Mononuclear cell (primary cell): ENCODE results near the gene PEX26. TPM values are rescaled to one million over a fixed set of nuclear protein-coding genes. Genes with fewer than 3 reads are reported as not detected.
"Not testable (repeated sequence)": the region's sequence is repeated elsewhere in the genome, so short reads cannot be mapped to it uniquely, and the experiment has no call there.

ENCODE experiments used
- H3K27me3 ChIP-seq: 2 replicates; pipeline ENCODE4 v1.6.0; 2011; ENCODE audit warnings: low read length, control low read depth; ENCODE audit not compliant: insufficient read depth
- H3K4me1 ChIP-seq: 2 replicates; pipeline ENCODE4 v1.5.1; 2011; ENCODE audit warnings: mild to moderate bottlenecking, low read length, control low read depth; ENCODE audit not compliant: insufficient read depth
- H3K4me3 ChIP-seq: 2 replicates; pipeline ENCODE4 v1.5.1; 2011; ENCODE audit warnings: mild to moderate bottlenecking, low read length, moderate library complexity
- H3K9me3 ChIP-seq: 2 replicates; pipeline ENCODE4 v1.5.1; 2011; ENCODE audit warnings: low read depth, mild to moderate bottlenecking, control low read depth, low read length
- total RNA-seq: library from RNA; depleted of rRNA; stranded (reverse); fragments of >200 nt; gene quantifications from one replicate; pipeline ENCODE4 v1.2.3, GENCODE V29; 2012

Gene PEX26
- total RNA-seq, 1 donor = 15.5 TPM

GRCh38 chr22:18073927-18074326, 3.9 kb upstream of the PEX26 start:
- not testable (repeated sequence) for H3K9me3 ChIP-seq, H3K27me3 ChIP-seq
- H3K4me1 ChIP-seq = peaks cover 27% of the 10 kb centered on the region

GRCh38 chr22:18075101-18075719, 2.6 kb upstream of the PEX26 start:
- no peaks in the 10 kb centered on the region for H3K27me3 ChIP-seq
- peaks cover 28% of the 10 kb centered on the region for H3K4me1 ChIP-seq
- no peaks in the 10 kb centered on the region for H3K9me3 ChIP-seq
- H3K4me3 ChIP-seq = no peak overlapping the region

More at GRCh38 chr22:18073927-18074326, 3.9 kb upstream of the PEX26 start:
- not testable (repeated sequence) for H3K4me3 ChIP-seq

- H3K9me3 ChIP-seq = no peaks in the 10 kb centered on the region
- H3K4me3 ChIP-seq = no peak overlapping the region
- H3K4me1 ChIP-seq = peaks cover 28% of the 10 kb centered on the region
- no peaks in the 10 kb centered on the region for H3K27me3 ChIP-seq
These were observed 1.9 kb upstream of the PEX26 start for GRCh38 chr22:18075720-18076497.

GRCh38 chr22:18077087-18077638, 627 bp upstream of the PEX26 start:
- Histone ChIP-seq H3K9me3 (no peaks in the 10 kb centered on the region), H3K4me3 (peak overlapping the region; percentile 87), H3K27me3 (no peaks in the 10 kb centered on the region), H3K4me1 (peaks cover 32% of the 10 kb centered on the region)

GRCh38 chr22:18078329-18079041, 695 bp downstream of the PEX26 start:
- Histone ChIP-seq H3K9me3 (no peaks in the 10 kb centered on the region), H3K4me3 (peak overlapping the region; percentile 87), H3K4me1 (peaks cover 32% of the 10 kb centered on the region), H3K27me3 (no peaks in the 10 kb centered on the region)

- no peaks in the 10 kb centered on the region for H3K27me3 ChIP-seq
- no peak overlapping the region for H3K4me3 ChIP-seq
- H3K4me1 ChIP-seq = peaks cover 32% of the 10 kb centered on the region
These were observed 2.0 kb downstream of the PEX26 start for GRCh38 chr22:18079706-18080233.

GRCh38 chr22:18081416-18081815, 3.6 kb downstream of the PEX26 start:
- H3K4me1 ChIP-seq = peaks cover 27% of the 10 kb centered on the region
- H3K9me3 ChIP-seq = no peaks in the 10 kb centered on the region
- no peaks in the 10 kb centered on the region for H3K27me3 ChIP-seq
- H3K4me3 ChIP-seq = no peak overlapping the region

More at GRCh38 chr22:18079706-18080233, 2.0 kb downstream of the PEX26 start:
- H3K9me3 ChIP-seq = no peaks in the 10 kb centered on the region

- H3K4me3 ChIP-seq = no peak overlapping the region
- H3K4me1 ChIP-seq = peaks cover 18% of the 10 kb centered on the region
- H3K9me3 ChIP-seq = no peaks in the 10 kb centered on the region
- H3K27me3 ChIP-seq = no peaks in the 10 kb centered on the region
These were observed 4.7 kb downstream of the PEX26 start for GRCh38 chr22:18082467-18082866.

- Histone ChIP-seq H3K4me3 (no peak overlapping the region), H3K27me3 (no peaks in the 10 kb centered on the region), H3K9me3 (no peaks in the 10 kb centered on the region), H3K4me1 (peaks cover 15% of the 10 kb centered on the region)
These were observed 5.6 kb downstream of the PEX26 start for GRCh38 chr22:18083406-18083805.

GRCh38 chr22:18085188-18085587, 7.4 kb downstream of the PEX26 start:
- Histone ChIP-seq H3K4me1 (peaks cover 4% of the 10 kb centered on the region), H3K9me3 (no peaks in the 10 kb centered on the region), H3K4me3 (no peak overlapping the region), H3K27me3 (no peaks in the 10 kb centered on the region)

- H3K4me3 ChIP-seq = no peak overlapping the region
- no peaks in the 10 kb centered on the region for H3K27me3 ChIP-seq
- H3K4me1 ChIP-seq = no peaks in the 10 kb centered on the region
- no peaks in the 10 kb centered on the region for H3K9me3 ChIP-seq
These were observed 9.6 kb downstream of the PEX26 start for GRCh38 chr22:18087350-18087855.

GRCh38 chr22:18088825-18089568, 11.2 kb downstream of the PEX26 start:
- no peaks in the 10 kb centered on the region for H3K9me3 ChIP-seq
- no peaks in the 10 kb centered on the region for H3K27me3 ChIP-seq
- no peaks in the 10 kb centered on the region for H3K4me1 ChIP-seq
- no peak overlapping the region for H3K4me3 ChIP-seq

- Histone ChIP-seq H3K9me3 (no peaks in the 10 kb centered on the region), H3K27me3 (no peaks in the 10 kb centered on the region), H3K4me1 (no peaks in the 10 kb centered on the region), H3K4me3 (no peak overlapping the region)
These were observed 12.5 kb downstream of the PEX26 start for GRCh38 chr22:18090286-18090685.

- no peaks in the 10 kb centered on the region for H3K9me3 ChIP-seq
- H3K4me1 ChIP-seq = no peaks in the 10 kb centered on the region
- no peaks in the 10 kb centered on the region for H3K27me3 ChIP-seq
- H3K4me3 ChIP-seq = no peak overlapping the region
These were observed 13.7 kb downstream of the PEX26 start for GRCh38 chr22:18091478-18091877.
